Pancreas (tissue), 10 donors: Measurements from ENCODE around the gene EIF2AK3. TPM values are rescaled to one million over a fixed set of nuclear protein-coding genes. Genes with fewer than 3 reads are reported as not detected.

ENCODE experiments used
- ATAC-seq, 4 donors: fragments of 200-7000 bp; cut with Tn5 transposase; one replicate each; pipeline versions ENCODE4 v1.8.0 to v1.9.1; 2020; ENCODE audit warnings: mild to moderate bottlenecking in 4 of 4, moderate library complexity in 4 of 4
- DNase-seq, 6 donors: peaks; one replicate each; pipeline ENCODE4 v3.0.0-alpha.2; 2020
- FAIRE-seq: peaks from 2 replicates; lab custom pipeline; 2012; peaks lifted over from hg19 to GRCh38; lab: Jason Lieb, UNC
- H3K27ac ChIP-seq, 4 donors: fragments of 200-600 bp; sonication (generic); 1 replicate in 3 of 4; 2 replicates in 1 of 4; pipeline versions ENCODE4 v1.5.0 to v1.8.0; 2020
- H3K27me3 ChIP-seq, 4 donors: fragments of 200-600 bp; one replicate each; pipeline ENCODE4 v1.8.0; 2021
- H3K36me3 ChIP-seq, 3 donors: fragments of 200-600 bp; sonication (generic) in 1 of 3; one replicate each; pipeline versions ENCODE4 v1.5.0 to v1.8.0; 2020 to 2021
- H3K4me1 ChIP-seq, 3 donors: fragments of 200-600 bp; one replicate each; pipeline ENCODE4 v1.8.0; 2021
- H3K4me3 ChIP-seq, 4 donors: fragments of 200-600 bp; sonication (generic) in 2 of 4; one replicate each; pipeline versions ENCODE4 v1.5.0 to v1.8.0; 2020 to 2021
- H3K9me3 ChIP-seq, 4 donors: fragments of 200-600 bp; one replicate each; pipeline ENCODE4 v1.8.0; 2021
- CTCF ChIP-seq, 4 donors: fragments of 200-600 bp; sonication (generic) in 3 of 4; IDR thresholded peaks; one replicate each; pipeline versions ENCODE4 v1.5.0 to v1.8.0; 2021; ENCODE audit warnings: antibody characterized with exemption in 4 of 4
- WGBS, 2 donors: extraction: QIAGEN DNeasy Blood & Tissue Kit; methylation state at CpG; one replicate each; pipeline ENCODE4 v1.1.7; 2013; 5-methylcytosine and 5-hydroxymethylcytosine counted together
- intact Hi-C, 3 donors: fragments of 100-400 bp; cut with DNase I; formaldehyde crosslinking; loops; one replicate each; pipeline versions ENCODE4 v1.11.1 to v1.14.2; 2022
- polyA plus RNA-seq, 2 donors: library from polyadenylated mRNA; stranded (reverse); fragments of 200-250 nt; gene quantifications; one replicate each; pipeline ENCODE4 v1.2.3, GENCODE V29; 2013
- total RNA-seq, 6 donors: library from RNA; stranded (reverse); fragmentation: NEBNext Ultra II Directional in 4 of 6; extraction: Animal tissue kit (Norgen Biotek cat#: 25700) in 4 of 6; gene quantifications; one replicate each; pipeline versions ENCODE4 v1.2.1 to v1.2.4, GENCODE V29; 2021 to 2023
- donor health status: healthy with polysubstance abuse.
- donor health status: DM: no; HTN: no; CAD: no; lungs with moderate emphysema.
- donor health status: DM: no; HTN: no; CAD: no.
- donor health status: control.
- donor health status: control.
- donor health status: Bipolar disorder and iron deficiency.
- donor health status: DM: yes; HTN: yes; CAD: no.
- donor health status: DM: no; HTN: no; CAD: no.
- donor health status: DM: no; HTN: no; CAD: no.
- donor health status: DM: yes; HTN: yes; CAD: no.

Gene EIF2AK3
- total and polyA plus RNA-seq, 8 donors = 6.2 to 58.4 (median 25.5) TPM

GRCh38 chr2:88568179-88568578 lies 59.1 kb downstream of the EIF2AK3 start:
- Histone ChIP-seq H3K27me3 (no peaks in the 10 kb centered on the region), H3K27ac (no peak overlapping the region), H3K4me1 (peaks cover 0 to 3% (median 0%) of the 10 kb centered on the region in 3 donors), H3K36me3 (peaks cover 0 to 38% (median 8%) of the 10 kb centered on the region in 3 donors), H3K9me3 (no peaks in the 10 kb centered on the region), H3K4me3 (no peak overlapping the region)
- TF ChIP-seq CTCF (IDR thresholded peaks at IDR 0.05) = no peak
- FAIRE-seq = no peak
- DNase-seq = no peak
- intact Hi-C loops = no loop called here
- WGBS, 2 donors = 77 to 88% methylated on average over 3 of the region's 3 CpGs
- ATAC-seq = no peak

GRCh38 chr2:88564402-88564801 lies 62.9 kb downstream of the EIF2AK3 start:
- peaks cover 0 to 1% (median 0%) of the 10 kb centered on the region in 3 donors for H3K4me1 ChIP-seq
- no peak for DNase-seq
- no peaks in the 10 kb centered on the region for H3K27me3 ChIP-seq
- ATAC-seq = no peak
- H3K36me3 ChIP-seq = peaks cover 3 to 47% (median 8%) of the 10 kb centered on the region in 3 donors
- no peaks in the 10 kb centered on the region for H3K9me3 ChIP-seq
- no peak for TF ChIP-seq CTCF (IDR thresholded peaks at IDR 0.05)
- no peak for FAIRE-seq
- intact Hi-C loops = no loop called here
- WGBS, 2 donors = 85 to 97% methylated on average over 2 of the region's 2 CpGs
- no peak overlapping the region for H3K4me3 ChIP-seq
- H3K27ac ChIP-seq = no peak overlapping the region

- WGBS, 2 donors = 74 to 76% methylated on average over 2 of the region's 2 CpGs
- TF ChIP-seq CTCF (IDR thresholded peaks at IDR 0.05) = no peak
These were observed 64.1 kb downstream of the EIF2AK3 start for GRCh38 chr2:88563129-88563528.

GRCh38 chr2:88561646-88562388 lies 65.4 kb downstream of the EIF2AK3 start:
- H3K27ac ChIP-seq = no peak overlapping the region
- peaks cover 3 to 56% (median 8%) of the 10 kb centered on the region in 3 donors for H3K36me3 ChIP-seq
- FAIRE-seq = no peak
- H3K4me1 ChIP-seq = no peaks in the 10 kb centered on the region
- TF ChIP-seq CTCF (IDR thresholded peaks at IDR 0.05) = no peak
- no peaks in the 10 kb centered on the region for H3K9me3 ChIP-seq
- no peak overlapping the region for H3K4me3 ChIP-seq
- intact Hi-C loops = no loop called here
- DNase-seq = no peak
- no peaks in the 10 kb centered on the region for H3K27me3 ChIP-seq
- ATAC-seq = no peak
- 95 to 96% methylated on average over 3 of the region's 3 CpGs for WGBS, 2 donors

More at GRCh38 chr2:88563129-88563528, 64.1 kb downstream of the EIF2AK3 start:
- no peak overlapping the region for H3K27ac ChIP-seq
- H3K9me3 ChIP-seq = no peaks in the 10 kb centered on the region
- H3K4me1 ChIP-seq = no peaks in the 10 kb centered on the region
- intact Hi-C loops = no loop called here
- H3K4me3 ChIP-seq = no peak overlapping the region
- peak in 1 of 4 donors; percentile 17 for ATAC-seq
- peaks cover 3 to 43% (median 8%) of the 10 kb centered on the region in 3 donors for H3K36me3 ChIP-seq
- no peak for FAIRE-seq
- DNase-seq = no peak
- H3K27me3 ChIP-seq = no peaks in the 10 kb centered on the region
